ENCODE measurements around the gene SUCNR1. TPM values are rescaled to one million over a fixed set of nuclear protein-coding genes. Genes with fewer than 3 reads are reported as not detected.

The SUCNR1 gene
- polyA plus RNA-seq, 1 donor from 2014 or later, result not detected

- Histone ChIP-seq H3K9ac (ENCODE audit: low read length) (no peak overlapping the region), H3K9me2 (ENCODE audit: insufficient read depth, low read length) (no peaks in the 10 kb centered on the region), H3K36me3 (ENCODE audit: insufficient read depth, low read length) (no peaks in the 10 kb centered on the region), H3K9me3 (ENCODE audit: low read length) (no peaks in the 10 kb centered on the region), H4K20me1 (ENCODE audit: insufficient read depth) (no peaks in the 10 kb centered on the region), H3K4me2 (ENCODE audit: low read length) (no peak overlapping the region), H3K79me2 (replicated peaks; ENCODE audit: insufficient read depth, low read length) (no peaks in the 10 kb centered on the region), H3K4me3 (ENCODE audit: low read length) (no peak overlapping the region), H2AFZ (ENCODE audit: low read depth, low read length) (no peak overlapping the region), H3K27me3 (ENCODE audit: insufficient read depth, low read depth, low read length) (no peaks in the 10 kb centered on the region), H3F3A (ENCODE audit: insufficient read depth, low read length, poor library complexity, severe bottlenecking) (no peaks in the 10 kb centered on the region), H3K27ac (ENCODE audit: low read length) (no peak overlapping the region)
- TF ChIP-seq SMC3 (conservative IDR thresholded peaks at IDR 0.05; ENCODE audit: poor library complexity) (peak; percentile 90), POLR2AphosphoS5 (IDR thresholded peaks at IDR 0.05) (no peak), MXI1 (conservative IDR thresholded peaks at IDR 0.05; ENCODE audit: poor library complexity, severe bottlenecking) (no peak), RAD21 (conservative IDR thresholded peaks at IDR 0.05) (peak; percentile 89), EZH2 (IDR thresholded peaks at IDR 0.05; ENCODE audit: borderline replicate concordance, insufficient read depth, low read length, poor library complexity, severe bottlenecking) (no peak), CTCF (IDR thresholded peaks at IDR 0.05; ENCODE audit: poor library complexity, severe bottlenecking) (peak; percentile 86), EP300 (conservative IDR thresholded peaks at IDR 0.05; ENCODE audit: poor library complexity, severe bottlenecking) (no peak), TAF1 (IDR thresholded peaks at IDR 0.05; ENCODE audit: low read depth) (no peak), REST (IDR thresholded peaks at IDR 0.05; ENCODE audit: borderline replicate concordance) (no peak)
These were observed 34.7 kb upstream of the SUCNR1 start for GRCh38 chr3:151838574-151839312.

- H3K9ac ChIP-seq (ENCODE audit: low read length), result no peak overlapping the region
- no peaks in the 10 kb centered on the region for H4K20me1 ChIP-seq (ENCODE audit: insufficient read depth)
- no peak overlapping the region for H2AFZ ChIP-seq (ENCODE audit: low read depth, low read length)
- no peaks in the 10 kb centered on the region for H3F3A ChIP-seq (ENCODE audit: insufficient read depth, low read length, poor library complexity, severe bottlenecking)
- H3K9me2 ChIP-seq (ENCODE audit: insufficient read depth, low read length), result no peaks in the 10 kb centered on the region
- no peaks in the 10 kb centered on the region for H3K79me2 ChIP-seq (replicated peaks; ENCODE audit: insufficient read depth, low read length)
- H3K27ac ChIP-seq (ENCODE audit: low read length), result no peak overlapping the region
- no peaks in the 10 kb centered on the region for H3K36me3 ChIP-seq (ENCODE audit: insufficient read depth, low read length)
- H3K27me3 ChIP-seq (ENCODE audit: insufficient read depth, low read depth, low read length), result no peaks in the 10 kb centered on the region
- no peak overlapping the region for H3K4me3 ChIP-seq (ENCODE audit: low read length)
- no peak overlapping the region for H3K4me2 ChIP-seq (ENCODE audit: low read length)
- H3K9me3 ChIP-seq (ENCODE audit: low read length), result no peaks in the 10 kb centered on the region
- no peak for TF ChIP-seq MXI1 (conservative IDR thresholded peaks at IDR 0.05; ENCODE audit: poor library complexity, severe bottlenecking)
- TF ChIP-seq TAF1 (IDR thresholded peaks at IDR 0.05; ENCODE audit: low read depth), result no peak
- TF ChIP-seq POLR2AphosphoS5 (IDR thresholded peaks at IDR 0.05), result no peak
- TF ChIP-seq SMC3 (conservative IDR thresholded peaks at IDR 0.05; ENCODE audit: poor library complexity), result no peak
- TF ChIP-seq RAD21 (conservative IDR thresholded peaks at IDR 0.05), result no peak
- TF ChIP-seq CTCF (IDR thresholded peaks at IDR 0.05; ENCODE audit: poor library complexity, severe bottlenecking), result no peak
- no peak for TF ChIP-seq EZH2 (IDR thresholded peaks at IDR 0.05; ENCODE audit: borderline replicate concordance, insufficient read depth, low read length, poor library complexity, severe bottlenecking)
- TF ChIP-seq REST (IDR thresholded peaks at IDR 0.05; ENCODE audit: borderline replicate concordance), result no peak
- TF ChIP-seq EP300 (conservative IDR thresholded peaks at IDR 0.05; ENCODE audit: poor library complexity, severe bottlenecking), result no peak
These were observed 34.2 kb upstream of the SUCNR1 start for GRCh38 chr3:151839313-151839631.
